BE2C (cell line): ENCODE data around the gene ANKRD34C.

Experiments
- DNase-seq: peaks from one replicate; pipeline ENCODE4 v3.0.0-alpha.2; 2020
- H3K27me3 ChIP-seq: fragments of 250-450 bp; sonication (Bioruptor Pico); 2 replicates; pipeline ENCODE4 v1.5.1; 2020; ENCODE audit warnings: mild to moderate bottlenecking
- H3K36me3 ChIP-seq: fragments of 250-450 bp; sonication (Bioruptor Pico); 2 replicates; pipeline ENCODE4 v1.5.1; 2020; ENCODE audit warnings: mild to moderate bottlenecking
- H3K4me1 ChIP-seq: fragments of 250-450 bp; sonication (Bioruptor Pico); 2 replicates; pipeline ENCODE4 v1.5.1; 2020
- H3K4me3 ChIP-seq: 2 replicates; pipeline ENCODE4 v1.5.1; 2011; ENCODE audit warnings: low read depth, low read length
- H3K9me3 ChIP-seq: fragments of 250-450 bp; sonication (Bioruptor Pico); 2 replicates; pipeline ENCODE4 v1.5.1; 2020
- TF ChIP-seq, protein P1 (sequence below): IDR thresholded peaks from 2 replicates; pipeline ENCODE4 v1.5.1; 2012; ENCODE audit warnings: mild to moderate bottlenecking, low read depth, low read length

The ANKRD34C gene

DNA sequence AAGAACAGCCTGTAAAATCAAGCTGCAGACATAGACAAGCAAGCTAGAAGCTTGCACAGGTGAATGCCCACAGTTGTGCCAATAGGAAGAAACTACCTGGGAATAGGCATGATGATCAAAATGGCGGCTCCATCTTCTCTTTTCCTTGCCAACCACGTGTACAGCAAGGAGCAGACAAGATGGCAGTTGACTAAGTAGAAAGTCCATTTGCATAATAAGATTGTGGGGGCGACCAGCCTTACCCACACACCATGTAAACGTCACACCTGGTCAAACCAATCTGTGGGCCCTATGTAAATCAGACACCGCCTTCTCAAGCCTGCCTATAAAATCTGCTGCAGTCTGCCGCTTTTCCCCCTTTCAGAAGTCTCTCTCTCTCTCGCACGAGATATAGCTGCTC lies 25.1 kb upstream of the ANKRD34C start:
- H3K36me3 ChIP-seq, result no peaks in the 10 kb centered on the region
- TF ChIP-seq, protein P1, sequence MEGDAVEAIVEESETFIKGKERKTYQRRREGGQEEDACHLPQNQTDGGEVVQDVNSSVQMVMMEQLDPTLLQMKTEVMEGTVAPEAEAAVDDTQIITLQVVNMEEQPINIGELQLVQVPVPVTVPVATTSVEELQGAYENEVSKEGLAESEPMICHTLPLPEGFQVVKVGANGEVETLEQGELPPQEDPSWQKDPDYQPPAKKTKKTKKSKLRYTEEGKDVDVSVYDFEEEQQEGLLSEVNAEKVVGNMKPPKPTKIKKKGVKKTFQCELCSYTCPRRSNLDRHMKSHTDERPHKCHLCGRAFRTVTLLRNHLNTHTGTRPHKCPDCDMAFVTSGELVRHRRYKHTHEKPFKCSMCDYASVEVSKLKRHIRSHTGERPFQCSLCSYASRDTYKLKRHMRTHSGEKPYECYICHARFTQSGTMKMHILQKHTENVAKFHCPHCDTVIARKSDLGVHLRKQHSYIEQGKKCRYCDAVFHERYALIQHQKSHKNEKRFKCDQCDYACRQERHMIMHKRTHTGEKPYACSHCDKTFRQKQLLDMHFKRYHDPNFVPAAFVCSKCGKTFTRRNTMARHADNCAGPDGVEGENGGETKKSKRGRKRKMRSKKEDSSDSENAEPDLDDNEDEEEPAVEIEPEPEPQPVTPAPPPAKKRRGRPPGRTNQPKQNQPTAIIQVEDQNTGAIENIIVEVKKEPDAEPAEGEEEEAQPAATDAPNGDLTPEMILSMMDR, result no peak
- no peaks in the 10 kb centered on the region for H3K4me1 ChIP-seq
- H3K9me3 ChIP-seq, result no peaks in the 10 kb centered on the region
- H3K27me3 ChIP-seq, result no peaks in the 10 kb centered on the region
- no peak overlapping the region for H3K4me3 ChIP-seq
- peak; percentile 72 for DNase-seq

GRCh38 chr15:79261836-79262235 lies 20.7 kb upstream of the ANKRD34C start:
- Histone ChIP-seq H3K4me1 (no peaks in the 10 kb centered on the region), H3K36me3 (no peaks in the 10 kb centered on the region), H3K4me3 (no peak overlapping the region), H3K9me3 (no peaks in the 10 kb centered on the region), H3K27me3 (no peaks in the 10 kb centered on the region)
- no peak for DNase-seq
- TF ChIP-seq, protein P1, result no peak

DNA sequence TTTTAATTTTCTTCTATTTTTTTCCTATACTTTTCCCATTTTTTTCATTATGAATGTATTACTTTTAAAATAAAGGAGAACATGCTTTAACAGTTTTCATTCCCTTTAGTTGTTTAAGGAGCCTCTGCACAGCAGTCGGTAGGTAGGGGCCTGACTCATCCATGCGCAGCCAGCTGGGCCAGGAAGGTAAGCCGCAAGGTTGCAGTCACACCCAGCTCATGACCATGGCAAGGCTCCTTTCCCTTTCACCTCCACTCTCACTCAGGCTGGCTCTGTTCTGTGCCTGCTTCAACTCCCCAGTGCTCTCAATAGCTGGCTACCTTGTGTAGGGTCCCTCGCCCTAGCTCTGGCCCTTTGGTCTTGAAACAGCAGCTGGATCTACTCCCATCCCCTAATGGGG lies 17.4 kb upstream of the ANKRD34C start:
- H3K27me3 ChIP-seq, result no peaks in the 10 kb centered on the region

GRCh38 chr15:79265987-79266579 lies 16.4 kb upstream of the ANKRD34C start:
- no peak overlapping the region for H3K4me3 ChIP-seq
- TF ChIP-seq, protein P1, result no peak
- no peaks in the 10 kb centered on the region for H3K9me3 ChIP-seq
- no peaks in the 10 kb centered on the region for H3K36me3 ChIP-seq
- H3K4me1 ChIP-seq, result no peaks in the 10 kb centered on the region
- H3K27me3 ChIP-seq, result 0 out of 2 replicates have a peak, but pooled peaks cover 4% of the 10 kb centered on the region
- no peak for DNase-seq

More for the DNA sequence above, 17.4 kb upstream of the ANKRD34C start:
- no peak overlapping the region for H3K4me3 ChIP-seq
- no peaks in the 10 kb centered on the region for H3K4me1 ChIP-seq
- H3K36me3 ChIP-seq, result no peaks in the 10 kb centered on the region
- no peaks in the 10 kb centered on the region for H3K9me3 ChIP-seq
- no peak for DNase-seq
- TF ChIP-seq, protein P1, result no peak

GRCh38 chr15:79283252-79284048 lies 928 bp downstream of the ANKRD34C start:
- TF ChIP-seq, protein P1, result no peak
- no peaks in the 10 kb centered on the region for H3K36me3 ChIP-seq
- no peaks in the 10 kb centered on the region for H3K9me3 ChIP-seq
- DNase-seq, result peak; percentile 28
- peaks cover 69% of the 10 kb centered on the region for H3K27me3 ChIP-seq
- no peaks in the 10 kb centered on the region for H3K4me1 ChIP-seq
- H3K4me3 ChIP-seq, result peak overlapping the region; percentile 7; the same call in 1 of the 2 replicates

GRCh38 chr15:79290642-79291275 lies 8.2 kb downstream of the ANKRD34C start:
- Histone ChIP-seq H3K36me3 (no peaks in the 10 kb centered on the region), H3K27me3 (peaks cover 12% of the 10 kb centered on the region), H3K4me1 (no peaks in the 10 kb centered on the region), H3K9me3 (no peaks in the 10 kb centered on the region), H3K4me3 (no peak overlapping the region)
- TF ChIP-seq, protein P1, result no peak
- DNase-seq, result no peak
